Measurements from ENCODE around the gene ZMYM4. TPM values are rescaled to one million over a fixed set of nuclear protein-coding genes. Genes with fewer than 3 reads are reported as not detected.

ZMYM4 gene
- total RNA-seq, 1 donor from 2014 or later = 32.6 TPM

GRCh38 chr1:35428360-35428759 lies 159.9 kb downstream of the ZMYM4 start:
- Histone ChIP-seq H3K4me3 (no peak overlapping the region), H3K36me3 (peaks cover 22% of the 10 kb centered on the region)
- intact Hi-C loops (cut with micrococcal nuclease) = no loop called here

GRCh38 chr1:35430762-35431161 lies 162.3 kb downstream of the ZMYM4 start:
- no peak for TF ChIP-seq CTCF (IDR thresholded peaks at IDR 0.05; ENCODE audit: borderline replicate concordance)
- no peaks in the 10 kb centered on the region for H3K4me1 ChIP-seq
- H3K36me3 ChIP-seq = peaks cover 45% of the 10 kb centered on the region

More at GRCh38 chr1:35428360-35428759, 159.9 kb downstream of the ZMYM4 start:
- Histone ChIP-seq H3K27ac (replicated peaks) (no peak overlapping the region), H3K27me3 (ENCODE audit: low read depth) (no peaks in the 10 kb centered on the region), H3K9me3 (replicated peaks) (no peaks in the 10 kb centered on the region), H3K4me1 (no peaks in the 10 kb centered on the region)
- TF ChIP-seq CTCF (IDR thresholded peaks at IDR 0.05; ENCODE audit: borderline replicate concordance) = no peak
- no peak for DNase-seq

GRCh38 chr1:35431173-35431599 lies 162.7 kb downstream of the ZMYM4 start:
- Histone ChIP-seq H3K9me3 (replicated peaks) (no peaks in the 10 kb centered on the region), H3K27me3 (ENCODE audit: low read depth) (no peaks in the 10 kb centered on the region), H3K27ac (replicated peaks) (no peak overlapping the region), H3K36me3 (peaks cover 49% of the 10 kb centered on the region), H3K4me3 (no peak overlapping the region), H3K4me1 (no peaks in the 10 kb centered on the region)
- DNase-seq = no peak
- no peak for TF ChIP-seq CTCF (IDR thresholded peaks at IDR 0.05; ENCODE audit: borderline replicate concordance)
- intact Hi-C loops (cut with micrococcal nuclease) = no loop called here

More at GRCh38 chr1:35430762-35431161, 162.3 kb downstream of the ZMYM4 start:
- intact Hi-C loops (cut with micrococcal nuclease) = no loop called here
- H3K9me3 ChIP-seq (replicated peaks) = no peaks in the 10 kb centered on the region
- H3K4me3 ChIP-seq = no peak overlapping the region
- no peaks in the 10 kb centered on the region for H3K27me3 ChIP-seq (ENCODE audit: low read depth)
- H3K27ac ChIP-seq (replicated peaks) = no peak overlapping the region
- DNase-seq = no peak

GRCh38 chr1:35432231-35432630 lies 163.7 kb downstream of the ZMYM4 start:
- Histone ChIP-seq H3K27me3 (ENCODE audit: low read depth) (no peaks in the 10 kb centered on the region), H3K9me3 (replicated peaks) (no peaks in the 10 kb centered on the region), H3K36me3 (peaks cover 59% of the 10 kb centered on the region), H3K27ac (replicated peaks) (no peak overlapping the region), H3K4me3 (no peak overlapping the region), H3K4me1 (no peaks in the 10 kb centered on the region)
- no peak for TF ChIP-seq CTCF (IDR thresholded peaks at IDR 0.05; ENCODE audit: borderline replicate concordance)
- intact Hi-C loops (cut with micrococcal nuclease) = no loop called here
- DNase-seq = no peak

- Histone ChIP-seq H3K27me3 (ENCODE audit: low read depth) (no peaks in the 10 kb centered on the region), H3K4me1 (no peaks in the 10 kb centered on the region), H3K36me3 (peaks cover 68% of the 10 kb centered on the region), H3K27ac (replicated peaks) (no peak overlapping the region), H3K4me3 (no peak overlapping the region), H3K9me3 (replicated peaks) (no peaks in the 10 kb centered on the region)
- intact Hi-C loops (cut with micrococcal nuclease) = no loop called here
- TF ChIP-seq CTCF (IDR thresholded peaks at IDR 0.05; ENCODE audit: borderline replicate concordance) = no peak
- DNase-seq = no peak
These were observed 165.2 kb downstream of the ZMYM4 start for GRCh38 chr1:35433714-35434113.

Data from left ventricle myocardium inferior (tissue), 1 donor.